Measurements from ENCODE around the gene GALNT18.

GALNT18 gene

DNA sequence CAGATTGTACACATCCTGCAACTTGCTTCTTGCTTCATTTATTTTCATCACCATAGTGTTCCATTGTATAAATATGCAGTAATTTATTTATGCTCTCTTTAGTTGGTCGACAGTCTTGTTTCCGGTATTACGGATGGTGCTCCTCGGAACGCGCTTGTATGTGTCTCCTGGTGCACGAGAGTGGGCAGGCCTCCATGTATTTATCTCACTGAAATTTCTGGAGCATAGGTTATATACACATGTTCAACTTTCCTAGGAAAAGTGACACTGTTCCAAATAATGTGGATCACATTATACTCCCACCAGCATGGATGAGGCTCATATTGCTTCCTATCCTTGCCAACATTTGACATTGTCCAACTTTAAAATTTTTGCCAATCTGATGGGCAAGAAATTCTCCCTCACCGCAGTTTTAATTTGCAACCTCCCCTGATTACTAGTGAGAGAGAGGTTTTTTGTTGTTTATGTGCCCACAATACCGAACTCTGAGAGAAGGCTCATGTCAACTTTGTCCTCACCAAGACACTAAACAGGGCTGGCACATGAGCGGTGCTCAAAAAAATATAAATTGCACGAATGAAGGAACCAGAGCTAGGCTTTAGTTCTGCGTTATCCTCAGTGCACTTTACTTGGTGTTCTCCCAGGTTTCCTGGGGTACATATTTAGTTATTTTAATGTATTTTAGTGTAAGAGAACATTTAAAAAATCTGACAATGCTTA lies 272.5 kb downstream of the GALNT18 start:
- no peak for DNase-seq (ENCODE audit: low read depth)

DNA sequence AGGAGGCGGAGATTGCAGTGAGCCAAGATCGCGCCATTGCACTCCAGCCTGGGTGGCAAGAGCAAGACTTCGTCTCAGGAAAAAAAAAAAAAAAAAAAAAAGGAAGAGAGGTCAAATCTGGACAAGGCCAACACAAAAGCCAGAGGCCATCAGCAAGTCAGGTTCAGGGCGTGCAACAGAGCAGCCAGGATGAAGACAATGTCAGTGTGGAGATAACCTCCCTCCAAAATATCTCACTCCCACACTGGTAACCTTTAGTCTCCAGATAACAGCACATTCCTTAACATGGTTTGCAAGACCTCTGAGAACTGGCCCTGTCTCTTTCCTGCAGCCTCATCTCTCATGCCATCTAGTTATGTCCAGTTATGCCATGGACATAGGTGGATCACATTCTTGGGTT lies 273.5 kb downstream of the GALNT18 start:
- DNase-seq (ENCODE audit: low read depth), result no peak

DNA sequence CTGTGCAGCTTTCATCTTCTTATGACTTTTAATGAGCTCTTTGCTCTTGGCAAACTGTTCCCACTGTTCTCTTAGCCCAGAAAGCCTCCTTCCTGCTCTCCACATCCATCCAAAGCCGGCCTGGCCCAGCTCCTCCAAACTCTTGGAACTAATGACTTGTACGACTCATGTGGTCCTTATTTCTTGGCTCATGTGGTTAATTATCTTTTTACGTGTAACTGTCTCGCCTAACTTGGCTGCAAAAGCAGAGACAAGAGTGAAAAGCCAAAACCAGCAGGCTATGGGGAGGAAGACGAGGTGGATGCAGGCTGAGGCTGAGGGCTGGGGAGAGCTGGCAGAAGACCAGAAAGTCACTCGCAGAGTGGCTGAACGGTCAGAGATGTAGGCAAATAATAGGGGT lies 274.2 kb downstream of the GALNT18 start:
- no peak for DNase-seq (ENCODE audit: low read depth)

DNA sequence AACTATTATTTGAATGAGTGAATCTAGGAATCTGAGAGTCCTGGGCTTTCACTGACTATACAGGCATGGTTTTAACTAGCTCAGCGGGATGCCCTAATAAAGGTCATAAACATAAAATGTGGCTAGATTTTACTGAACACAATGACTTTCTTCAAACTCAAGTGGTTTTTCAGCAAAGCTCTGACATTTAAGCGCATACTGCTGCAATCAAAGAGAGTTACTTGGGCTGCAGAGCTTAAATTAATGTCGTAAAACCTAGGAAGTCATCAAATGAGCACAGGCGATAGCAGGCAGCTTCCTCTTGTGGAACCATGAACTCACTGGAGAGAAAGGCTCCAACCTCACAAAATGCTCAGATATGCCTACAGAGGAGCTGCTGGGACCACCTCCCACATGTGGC lies 275.5 kb downstream of the GALNT18 start:
- no peak for DNase-seq (ENCODE audit: low read depth)

DNA sequence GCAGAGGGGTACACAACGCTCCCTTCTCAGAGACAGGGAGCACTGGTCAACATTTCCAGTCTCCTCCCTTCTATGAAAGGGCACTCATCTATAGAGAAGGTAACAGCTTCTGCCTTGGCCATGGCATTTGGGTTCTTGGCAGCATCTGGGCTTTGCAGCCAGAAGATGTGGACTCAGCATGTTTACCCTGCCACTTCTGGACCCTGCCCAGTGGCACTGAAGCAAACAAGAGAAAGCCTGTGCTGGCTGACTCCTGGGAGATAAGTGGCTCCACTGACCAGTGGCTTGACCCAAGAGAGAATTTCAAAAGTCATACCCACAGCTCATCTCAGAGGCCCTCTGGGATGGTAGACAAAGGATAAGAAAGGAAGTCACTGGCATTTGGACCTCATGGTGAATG lies 276.7 kb downstream of the GALNT18 start:
- DNase-seq (ENCODE audit: low read depth), result no peak

DNA sequence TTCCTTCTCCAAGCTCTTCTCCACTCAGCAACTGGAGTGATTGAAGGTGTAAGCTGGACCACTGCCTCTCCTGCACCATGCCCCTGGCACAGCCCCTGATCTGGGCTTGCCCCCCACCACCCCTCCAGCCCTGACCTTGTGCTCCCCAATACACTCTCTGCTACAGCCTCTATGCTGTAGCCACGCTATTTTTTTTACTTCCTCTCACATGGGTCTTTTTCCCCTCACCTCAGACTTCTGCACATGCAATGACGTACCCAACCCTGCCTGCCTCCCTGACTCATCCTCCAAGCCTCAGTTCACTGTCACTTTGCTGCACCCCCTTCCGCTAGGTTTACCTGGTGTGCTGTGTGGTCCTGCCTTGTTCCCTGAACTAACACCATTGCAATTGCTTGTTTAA lies 277.8 kb downstream of the GALNT18 start:
- no peak for DNase-seq (ENCODE audit: low read depth)

DNA sequence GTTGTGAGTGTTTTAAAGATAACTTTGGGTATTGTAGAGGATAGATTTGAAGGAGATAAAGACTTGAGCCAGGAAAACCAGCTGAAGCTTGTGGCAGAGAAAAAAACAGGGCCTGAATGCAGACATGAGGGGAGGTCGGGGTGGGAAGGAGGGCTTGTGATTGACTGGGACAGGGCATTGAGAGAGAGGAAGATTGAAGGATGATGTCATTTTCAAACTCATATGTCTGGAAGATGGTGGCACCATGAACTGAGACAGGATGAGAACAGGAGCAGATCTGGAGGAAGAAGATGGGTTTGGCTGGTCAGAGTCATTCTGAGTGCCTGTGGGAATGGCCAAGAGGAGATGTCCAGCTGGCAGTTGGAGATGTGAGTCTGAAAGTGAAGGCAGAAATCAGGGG lies 283.5 kb downstream of the GALNT18 start:
- DNase-seq (ENCODE audit: low read depth), result no peak

DNA sequence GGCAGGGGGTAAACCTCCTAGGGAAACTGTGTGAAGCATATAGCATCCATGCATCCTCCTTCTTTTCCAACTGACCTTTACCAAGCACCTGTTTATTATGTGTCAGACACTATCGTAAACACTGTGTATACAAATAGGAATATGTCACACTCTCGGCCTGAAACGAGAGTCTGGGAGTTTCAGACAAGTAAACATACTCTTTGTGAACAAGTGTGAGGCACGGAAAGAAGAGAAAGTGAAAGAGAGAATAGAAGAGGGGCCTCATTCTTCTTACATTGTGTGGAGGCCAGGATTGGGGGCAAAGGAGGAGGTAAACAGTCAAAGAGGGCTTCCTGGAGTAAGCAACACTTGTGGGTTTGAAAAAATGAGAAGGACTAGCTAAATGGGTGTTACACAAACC lies 285.1 kb downstream of the GALNT18 start:
- DNase-seq (ENCODE audit: low read depth), result no peak

DNA sequence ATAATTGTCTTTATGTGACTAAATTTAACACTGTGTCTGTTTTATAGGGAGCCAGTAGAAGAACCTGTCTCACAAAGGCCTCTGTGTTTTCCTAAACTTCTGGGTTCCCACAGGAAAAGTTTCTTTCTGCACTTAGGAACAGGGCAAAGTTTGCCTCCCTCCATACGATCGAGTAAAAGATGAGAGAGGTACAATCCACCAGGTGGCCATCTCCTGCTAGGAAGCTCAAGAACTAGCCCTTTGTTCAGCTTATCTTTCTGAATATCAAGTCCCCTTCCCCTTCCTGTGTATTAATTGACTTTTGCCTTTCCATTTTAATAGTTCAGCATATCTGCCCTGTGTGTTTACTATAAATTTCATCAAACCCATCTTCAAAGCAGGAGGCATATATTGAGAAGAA lies 286.8 kb downstream of the GALNT18 start:
- DNase-seq (ENCODE audit: low read depth), result no peak

DNA sequence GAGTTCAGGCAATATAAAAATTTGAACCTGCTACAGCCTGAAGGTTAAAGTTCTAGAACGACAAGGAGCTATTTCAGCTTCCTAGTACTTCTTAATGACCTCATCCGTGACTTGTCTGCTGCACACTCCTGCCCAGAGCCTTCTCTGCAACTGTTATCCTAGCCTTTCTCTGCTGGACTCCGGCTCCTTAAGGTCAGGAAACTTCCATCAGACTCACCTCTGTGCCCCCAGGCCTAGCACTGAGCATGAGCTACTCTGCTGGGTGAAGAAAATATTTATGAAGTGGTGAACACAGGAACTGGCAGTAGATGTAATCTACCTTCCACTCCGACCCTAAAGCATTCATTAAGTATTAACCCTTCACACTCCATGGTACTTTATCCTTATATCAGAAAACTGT lies 287.2 kb downstream of the GALNT18 start:
- no peak for DNase-seq (ENCODE audit: low read depth)

DNA sequence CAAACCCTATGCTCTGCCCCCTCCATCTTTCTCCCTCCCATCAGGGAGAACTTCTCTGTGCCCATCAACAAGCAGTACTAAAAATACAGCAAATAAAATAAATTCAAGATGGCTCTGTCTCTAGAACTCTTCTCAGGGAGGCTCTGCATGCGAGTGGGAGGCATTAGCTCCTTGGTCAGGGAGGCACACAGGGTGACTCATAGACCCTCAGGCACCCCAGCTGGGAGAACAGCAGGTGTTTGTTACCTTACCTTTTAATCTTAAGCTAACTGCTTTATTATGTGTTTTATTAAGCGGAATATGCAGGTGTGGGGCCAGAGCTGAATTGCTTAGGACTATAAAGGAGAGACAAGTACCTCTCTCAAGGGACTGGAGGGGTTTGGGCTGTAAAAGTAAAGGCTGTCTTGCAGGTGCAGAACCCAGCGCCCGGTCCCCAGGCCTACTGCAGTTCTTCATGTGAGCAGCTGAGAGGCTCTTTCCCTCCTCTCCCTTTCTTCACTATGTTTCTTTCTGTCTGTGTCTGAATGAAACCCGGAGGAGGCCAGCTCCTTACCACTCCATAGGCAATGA lies 289.6 kb downstream of the GALNT18 start:
- DNase-seq (ENCODE audit: low read depth), result no peak

DNA sequence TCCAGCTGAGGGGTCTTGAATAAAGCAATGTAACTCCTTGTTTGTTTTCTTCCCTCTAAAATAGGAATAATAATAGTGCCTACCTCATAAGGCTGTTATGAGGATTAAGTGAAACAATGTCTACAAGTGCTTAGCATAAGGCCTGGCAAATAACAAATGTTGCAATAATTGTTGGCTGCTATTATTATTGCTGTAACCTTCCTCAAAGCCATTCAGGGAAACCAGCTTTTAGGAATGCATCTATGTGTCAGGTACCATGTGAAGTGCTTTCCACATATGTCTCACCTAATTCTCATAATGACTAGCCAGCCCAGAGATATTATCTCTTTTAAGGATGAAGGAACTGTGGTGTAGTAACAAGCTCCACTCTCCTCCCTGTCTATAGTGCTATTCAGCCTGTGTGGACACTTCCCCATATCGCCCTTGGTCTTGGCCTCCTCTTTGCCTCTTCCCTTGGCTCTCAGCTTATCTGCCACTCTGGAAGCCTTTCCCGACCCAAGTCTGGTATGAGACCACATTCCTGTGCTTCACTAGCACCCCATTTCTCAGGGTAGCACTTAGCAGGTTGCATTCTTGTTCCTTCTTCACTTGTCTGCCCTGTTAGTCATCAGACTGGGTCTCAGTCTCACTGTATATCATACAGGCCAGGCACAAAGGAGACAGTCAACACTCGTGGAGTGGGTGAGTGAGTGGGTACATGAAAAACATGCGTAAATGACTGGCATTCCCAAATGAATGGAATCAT lies 292.6 kb downstream of the GALNT18 start:
- DNase-seq (ENCODE audit: low read depth), result no peak

DNA sequence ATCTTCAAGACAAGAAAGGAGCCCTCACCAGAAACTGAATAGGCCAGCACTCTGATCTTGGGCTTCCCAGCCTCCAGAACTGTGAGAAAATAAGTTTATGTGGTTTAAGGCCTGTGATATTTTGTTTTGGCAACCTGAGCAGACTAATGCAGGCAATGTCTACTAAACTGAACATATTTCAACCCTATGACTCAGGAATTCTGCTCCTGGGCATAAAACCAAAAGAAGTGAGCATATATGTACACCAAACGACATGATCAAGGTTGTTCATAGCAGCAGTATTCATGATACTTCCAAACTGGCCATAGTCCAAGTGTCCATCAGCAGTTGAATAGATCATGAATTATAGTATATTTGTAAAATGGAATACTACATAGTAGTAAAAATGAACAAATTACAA lies 297.7 kb downstream of the GALNT18 start:
- no peak for DNase-seq (ENCODE audit: low read depth)

DNA sequence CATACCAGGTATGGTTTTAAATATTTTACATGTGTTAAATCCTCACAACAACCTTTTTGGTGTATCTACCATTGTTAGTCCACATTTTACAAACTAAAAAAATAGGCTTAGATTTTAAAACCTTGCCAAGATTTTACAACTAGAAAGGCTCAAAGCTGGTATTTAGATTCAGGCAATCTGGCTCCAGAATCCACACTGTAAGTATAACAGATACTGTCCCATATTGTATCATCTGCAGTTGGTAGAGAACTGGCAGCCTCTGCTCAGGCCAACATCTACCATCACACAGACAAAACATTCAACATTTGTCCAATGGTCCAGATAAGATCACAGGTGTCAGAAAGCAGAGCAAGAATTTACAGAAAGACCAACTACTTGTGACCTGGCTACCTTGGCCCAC lies 299.7 kb downstream of the GALNT18 start:
- no peak for DNase-seq (ENCODE audit: low read depth)

DNA sequence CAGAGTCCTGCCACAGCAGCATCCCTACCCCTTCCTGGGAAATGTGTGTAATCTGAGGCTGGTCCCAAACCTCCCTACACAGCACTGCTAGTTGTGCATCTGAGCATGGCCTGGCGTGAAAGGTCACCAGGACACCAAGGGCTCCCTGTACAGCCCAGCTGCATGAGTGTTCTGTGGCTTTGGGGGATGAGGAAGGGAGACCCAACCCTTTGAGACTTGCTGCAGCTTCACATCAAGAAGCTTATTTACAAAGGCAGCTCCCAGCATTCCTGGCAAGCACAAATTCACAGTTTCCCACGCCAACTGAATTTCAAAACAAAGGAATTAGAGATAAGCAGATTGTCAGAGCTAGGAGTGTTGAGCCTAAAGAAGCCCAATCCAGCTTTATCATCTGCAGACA lies 301.0 kb downstream of the GALNT18 start:
- DNase-seq (ENCODE audit: low read depth), result no peak

DNA sequence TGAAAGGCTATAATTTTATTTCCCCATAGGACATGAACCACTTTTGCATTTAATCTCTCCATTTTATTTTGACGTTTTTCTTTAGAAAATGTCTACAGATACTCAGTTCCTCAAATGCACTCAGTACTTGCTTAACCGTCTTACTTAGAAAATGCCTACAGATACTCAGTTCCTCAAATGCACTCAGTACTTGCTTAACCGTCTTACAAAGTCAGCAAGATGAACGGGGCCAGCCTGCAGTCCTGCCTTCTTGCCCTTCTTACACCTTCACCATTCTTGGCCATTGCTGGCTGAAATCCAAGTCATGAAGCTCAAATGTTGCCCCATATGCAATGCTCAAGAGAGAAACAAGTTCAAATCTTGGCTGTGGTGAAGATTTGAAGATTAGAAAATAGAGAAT lies 302.8 kb downstream of the GALNT18 start:
- DNase-seq (ENCODE audit: low read depth), result no peak

DNA sequence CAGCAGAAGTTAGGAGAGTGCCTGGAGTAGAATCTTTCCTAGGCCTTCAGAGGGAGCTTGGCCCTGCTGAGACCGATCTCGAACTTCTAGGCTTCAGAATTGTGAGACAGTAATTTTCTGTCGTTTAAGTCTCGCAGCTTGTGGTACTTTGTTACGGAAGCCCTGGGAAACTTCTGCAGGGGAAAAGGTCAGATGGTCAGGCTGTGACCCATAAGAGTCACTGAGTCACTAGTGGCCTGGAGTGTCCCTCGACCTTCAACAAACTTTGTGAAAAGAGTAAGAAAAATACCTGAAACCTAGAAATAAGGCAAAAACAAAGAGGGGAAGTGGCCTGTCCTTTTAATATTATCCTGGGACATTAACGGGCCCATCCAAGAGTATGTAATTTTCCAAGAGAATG lies 303.3 kb downstream of the GALNT18 start:
- no peak for DNase-seq (ENCODE audit: low read depth)

DNA sequence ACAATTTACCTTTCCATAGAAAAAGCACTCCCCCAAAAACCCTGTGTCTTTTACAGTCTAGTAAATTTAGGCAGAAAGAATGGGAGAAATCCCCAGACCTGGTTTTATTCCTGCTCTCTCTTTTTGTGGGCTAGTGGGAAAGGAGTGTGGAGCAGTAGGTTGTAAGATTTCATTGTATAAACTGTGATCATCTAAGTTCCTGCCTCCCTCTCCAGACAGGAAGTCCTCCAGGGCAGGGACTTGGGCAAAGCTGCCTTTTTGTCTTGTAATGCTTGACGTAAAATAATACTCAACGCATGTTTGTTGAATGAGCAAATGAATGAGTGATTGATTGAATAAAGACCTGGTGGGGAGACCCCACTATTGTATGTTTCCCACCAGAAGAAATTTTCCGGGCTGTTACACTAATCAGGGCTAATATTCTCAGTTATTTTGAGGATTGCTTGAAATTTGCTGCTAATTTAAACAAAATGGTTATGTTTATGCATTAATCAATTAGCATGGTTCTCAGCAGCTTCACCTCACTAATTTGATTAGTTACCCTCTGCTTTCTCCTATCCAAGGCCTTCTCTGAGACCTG lies 305.1 kb downstream of the GALNT18 start:
- DNase-seq (ENCODE audit: low read depth), result no peak

DNA sequence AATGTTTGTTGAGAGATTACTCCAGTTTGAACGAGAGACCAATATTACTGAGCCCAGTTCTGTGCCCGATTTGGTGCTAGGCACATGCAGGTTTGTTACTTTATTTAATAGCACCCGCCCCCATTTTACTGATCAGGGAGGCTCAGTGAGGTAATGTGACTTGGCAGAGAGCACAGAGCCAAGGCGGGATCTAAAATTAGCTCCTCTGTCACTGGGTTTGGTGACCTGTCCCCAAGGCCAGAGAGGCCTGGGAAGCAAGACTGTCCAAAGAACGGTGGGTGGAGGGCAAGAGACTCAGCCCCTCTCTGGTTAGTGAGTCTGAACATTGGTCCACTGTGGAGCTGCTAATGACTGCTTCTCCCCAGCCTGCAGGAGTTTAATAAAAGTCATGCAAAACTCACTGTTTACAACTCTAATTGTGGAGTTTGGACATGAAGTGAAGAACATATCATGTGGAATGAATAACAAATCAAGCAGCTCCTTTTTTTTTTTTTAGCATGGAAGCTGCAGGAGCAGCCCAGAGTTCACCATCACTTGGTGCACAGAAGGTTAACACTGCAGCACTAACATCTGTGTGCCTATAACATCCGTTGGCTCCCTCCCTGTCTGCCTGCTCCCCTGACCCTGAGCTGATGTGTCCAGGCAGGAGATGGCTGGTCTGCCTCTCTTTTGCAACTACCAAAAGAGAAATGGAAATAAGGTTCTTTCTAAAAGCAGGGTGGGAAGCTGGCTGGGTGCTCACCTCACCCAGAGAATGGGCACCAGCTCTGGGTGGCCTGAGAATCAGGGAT lies 307.7 kb downstream of the GALNT18 start:
- DNase-seq (ENCODE audit: low read depth), result no peak

DNA sequence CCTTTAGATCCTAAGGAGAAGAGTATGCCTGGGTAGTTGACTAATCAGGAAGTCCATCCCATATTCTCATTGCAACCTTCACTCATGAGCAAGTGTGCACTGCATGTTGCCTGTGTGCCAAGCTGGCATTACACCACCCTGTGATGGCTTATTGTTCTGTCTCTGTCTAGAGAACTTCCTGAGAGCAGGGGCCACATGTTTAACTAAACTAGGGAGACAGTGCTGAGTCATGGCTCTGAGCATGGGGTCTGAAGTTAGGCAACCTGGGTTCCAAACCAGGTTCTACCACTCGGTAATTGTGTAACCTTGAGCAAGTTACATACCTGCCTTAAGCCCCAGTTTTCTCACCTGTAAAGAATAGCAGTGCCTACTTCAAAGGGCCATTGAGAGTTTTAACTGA lies 308.4 kb downstream of the GALNT18 start:
- peak; percentile 12 for DNase-seq (ENCODE audit: low read depth)

DNA sequence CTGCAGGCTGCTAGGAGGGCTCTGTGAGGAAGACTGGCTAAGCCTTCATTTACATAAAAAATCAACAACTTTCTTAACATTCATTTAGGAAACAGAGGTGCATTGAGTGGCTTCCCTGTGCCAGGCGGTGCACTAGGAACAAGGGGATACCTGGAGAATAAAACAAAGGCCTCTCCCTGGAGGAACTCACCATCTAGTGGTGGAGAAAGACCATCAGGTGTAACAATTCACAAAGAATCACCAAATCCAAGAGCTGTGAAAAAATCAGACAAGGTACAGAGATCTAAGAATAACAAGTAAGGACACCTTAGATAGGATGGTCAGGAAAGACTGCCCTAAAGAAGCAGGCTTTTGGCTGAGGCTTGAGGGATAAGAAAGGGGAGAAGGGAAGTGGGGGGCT lies 309.1 kb downstream of the GALNT18 start:
- DNase-seq (ENCODE audit: low read depth), result no peak

DNA sequence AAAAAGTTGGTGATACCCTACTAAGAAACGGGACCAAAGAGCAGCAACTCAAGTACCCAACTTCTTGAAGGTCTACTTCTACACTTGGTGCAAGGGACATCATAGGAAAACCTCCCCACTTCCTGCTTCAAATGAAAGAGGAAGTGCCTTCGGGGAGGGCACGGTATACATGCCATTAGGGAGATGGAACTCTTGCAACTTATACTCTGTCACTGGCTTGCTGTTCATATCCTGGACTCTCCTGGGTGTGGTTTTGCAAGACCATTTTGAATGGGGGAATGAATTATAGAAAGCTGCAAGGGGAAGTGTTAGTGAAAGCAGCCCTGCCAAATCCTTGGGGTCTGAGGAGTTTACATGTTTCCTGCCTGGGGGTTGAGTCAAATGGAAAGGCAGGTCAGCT lies 310.6 kb downstream of the GALNT18 start:
- DNase-seq (ENCODE audit: low read depth), result no peak
